BJ (cell line): ENCODE measurements around the gene ATP2A3. TPM values are rescaled to one million over a fixed set of nuclear protein-coding genes. Genes with fewer than 3 reads are reported as not detected.

Experiments
- CTCF ChIA-PET: fragments of 350-600 bp; formaldehyde crosslinking; extraction: SDS; loops from one replicate; lab custom pipeline; 2021; ENCODE audit warnings: antibody characterized with exemption, inconsistent platforms; lab: Yijun Ruan, JAX
- POLR2A ChIA-PET: fragments of 300-600 bp; sonication (Branson Sonifier 250); formaldehyde crosslinking; extraction: SDS; loops from one replicate; lab custom pipeline; 2021; ENCODE audit warnings: antibody characterized with exemption; lab: Charles Lee
- DNase-seq: peaks from one replicate; pipeline ENCODE4 v3.0.0-alpha.2; 2011; ENCODE audit warnings: low read depth
- H3K27me3 ChIP-seq: 2 replicates; pipeline ENCODE4 v1.6.0; 2011; ENCODE audit warnings: low read length; ENCODE audit not compliant: control insufficient read depth, insufficient read depth
- H3K36me3 ChIP-seq: 2 replicates; pipeline ENCODE4 v1.5.1; 2011; ENCODE audit warnings: low read length; ENCODE audit not compliant: control insufficient read depth, insufficient read depth
- H3K4me3 ChIP-seq: 2 replicates; pipeline ENCODE4 v1.5.1; 2011; ENCODE audit warnings: low read depth, mild to moderate bottlenecking, control low read depth, low read length
- polyA plus RNA-seq: library from polyadenylated mRNA; depleted of rRNA; stranded (reverse); fragments of >200 nt; gene quantifications from 2 replicates; pipeline ENCODE4 v1.2.3, GENCODE V29; 2011
- TF ChIP-seq, protein P1 (sequence below): IDR thresholded peaks from 2 replicates; pipeline ENCODE4 v1.5.1; 2011; ENCODE audit warnings: low read depth, mild to moderate bottlenecking, control low read depth, inconsistent platforms, low read length, moderate library complexity; ENCODE audit not compliant: insufficient read depth

ATP2A3 gene
- polyA plus RNA-seq, 1 experiment: 1.1 TPM

- POLR2A ChIA-PET: no interaction called here
- TF ChIP-seq, protein P1, sequence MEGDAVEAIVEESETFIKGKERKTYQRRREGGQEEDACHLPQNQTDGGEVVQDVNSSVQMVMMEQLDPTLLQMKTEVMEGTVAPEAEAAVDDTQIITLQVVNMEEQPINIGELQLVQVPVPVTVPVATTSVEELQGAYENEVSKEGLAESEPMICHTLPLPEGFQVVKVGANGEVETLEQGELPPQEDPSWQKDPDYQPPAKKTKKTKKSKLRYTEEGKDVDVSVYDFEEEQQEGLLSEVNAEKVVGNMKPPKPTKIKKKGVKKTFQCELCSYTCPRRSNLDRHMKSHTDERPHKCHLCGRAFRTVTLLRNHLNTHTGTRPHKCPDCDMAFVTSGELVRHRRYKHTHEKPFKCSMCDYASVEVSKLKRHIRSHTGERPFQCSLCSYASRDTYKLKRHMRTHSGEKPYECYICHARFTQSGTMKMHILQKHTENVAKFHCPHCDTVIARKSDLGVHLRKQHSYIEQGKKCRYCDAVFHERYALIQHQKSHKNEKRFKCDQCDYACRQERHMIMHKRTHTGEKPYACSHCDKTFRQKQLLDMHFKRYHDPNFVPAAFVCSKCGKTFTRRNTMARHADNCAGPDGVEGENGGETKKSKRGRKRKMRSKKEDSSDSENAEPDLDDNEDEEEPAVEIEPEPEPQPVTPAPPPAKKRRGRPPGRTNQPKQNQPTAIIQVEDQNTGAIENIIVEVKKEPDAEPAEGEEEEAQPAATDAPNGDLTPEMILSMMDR: no peak
- CTCF ChIA-PET: interaction anchor here (0.8 to 8.7 kb wide), 7 partner anchors 11 to 268 kb away, joined by 3 to 50 read pairs (median 3); no protein-coding TSS in a partner anchor
- H3K27me3 ChIP-seq: no peaks in the 10 kb centered on the region
- DNase-seq: no peak
- H3K4me3 ChIP-seq: no peak overlapping the region
- peaks cover 22% of the 10 kb centered on the region for H3K36me3 ChIP-seq
These were observed 41.3 kb upstream of the ATP2A3 start for GRCh38 chr17:4005296-4006164.

DNA sequence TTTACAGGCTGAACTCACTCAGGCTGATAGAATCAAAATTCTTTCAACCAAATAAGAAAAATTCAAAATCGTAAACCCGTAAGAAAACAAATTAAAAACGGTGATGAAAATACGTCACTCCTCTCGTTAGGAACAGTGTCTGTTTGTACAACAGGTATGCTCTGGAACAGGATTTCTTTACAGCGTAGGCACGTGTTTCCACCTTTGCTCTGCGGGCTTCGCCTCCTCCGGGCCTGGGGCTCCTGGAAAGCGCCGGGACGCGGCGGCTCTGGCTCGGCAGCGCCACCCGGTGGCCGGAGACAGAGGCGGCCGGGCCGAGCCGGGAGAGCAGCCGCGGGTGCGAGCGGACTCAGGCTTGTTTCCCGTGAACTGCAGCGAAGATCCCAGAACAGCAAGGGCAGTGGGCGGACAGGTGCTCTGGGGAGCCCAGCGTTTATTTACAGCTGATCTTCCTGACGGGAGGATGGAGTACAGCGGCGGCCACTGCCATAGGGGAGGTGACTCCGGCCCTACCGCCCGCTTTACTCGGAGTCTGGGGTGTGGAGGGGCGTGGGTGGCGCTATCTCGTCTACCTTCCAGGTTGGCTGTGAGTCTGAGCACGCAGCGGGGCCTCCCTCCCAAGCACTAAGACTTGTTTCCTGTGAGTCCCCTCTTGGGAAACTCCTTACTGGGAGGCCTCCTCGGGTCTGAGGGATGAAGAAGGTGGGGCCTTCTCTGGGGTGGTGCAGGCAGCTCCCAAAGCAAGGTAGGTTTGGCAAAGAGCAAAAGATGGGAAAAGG, 40.5 kb upstream of the ATP2A3 start:
- Histone ChIP-seq H3K36me3 (peaks cover 21% of the 10 kb centered on the region), H3K4me3 (no peak overlapping the region), H3K27me3 (no peaks in the 10 kb centered on the region)
- ChIA-PET CTCF (interaction anchor here (0.8 to 8.7 kb wide), 7 partner anchors 12 to 267 kb away, joined by 3 to 50 read pairs (median 5); partner anchors contain the start of gene P2RX1), POLR2A (no interaction called here)
- no peak for DNase-seq
- TF ChIP-seq, protein P1: peak; percentile 60

GRCh38 chr17:4003501-4004421, 39.5 kb upstream of the ATP2A3 start:
- no peak overlapping the region for H3K4me3 ChIP-seq
- DNase-seq: no peak
- H3K27me3 ChIP-seq: no peaks in the 10 kb centered on the region
- TF ChIP-seq, protein P1: no peak
- peaks cover 17% of the 10 kb centered on the region for H3K36me3 ChIP-seq
- CTCF ChIA-PET: interaction anchor here (0.5 to 8.7 kb wide), 7 partner anchors 11 to 267 kb away, joined by 3 to 50 read pairs (median 5); partner anchors contain the start of gene P2RX1
- POLR2A ChIA-PET: no interaction called here

DNA sequence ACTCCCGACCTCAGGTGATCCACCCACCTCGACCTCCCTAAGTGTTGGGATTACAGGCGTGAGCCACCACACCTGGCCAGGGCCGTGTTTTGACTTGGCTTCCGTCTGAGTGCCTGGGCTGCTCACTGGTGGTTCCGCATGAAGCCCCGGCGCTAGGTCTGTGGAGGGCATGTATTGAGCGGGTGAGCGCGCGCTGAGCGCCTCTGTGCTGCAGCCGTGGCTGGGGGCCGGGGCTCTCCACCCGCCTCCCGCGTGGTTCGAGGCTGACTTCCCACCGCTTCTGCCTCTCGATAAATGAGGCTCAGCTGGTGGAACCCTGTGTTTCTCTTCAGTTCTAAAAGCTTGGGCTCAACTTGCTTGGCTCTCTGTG, 38.9 kb upstream of the ATP2A3 start:
- POLR2A ChIA-PET: no interaction called here
- Histone ChIP-seq H3K4me3 (no peak overlapping the region), H3K27me3 (no peaks in the 10 kb centered on the region), H3K36me3 (peaks cover 14% of the 10 kb centered on the region)
- CTCF ChIA-PET: interaction anchor here (1.1 to 8.7 kb wide), 4 partner anchors 10 to 266 kb away, joined by 4 to 50 read pairs (median 12); partner anchors contain the start of gene P2RX1
- DNase-seq: no peak
- TF ChIP-seq, protein P1: no peak
